Measurements from ENCODE around the gene PBXIP1. TPM values are rescaled to one million over a fixed set of nuclear protein-coding genes. Genes with fewer than 3 reads are reported as not detected.

Gene PBXIP1
- total and polyA plus RNA-seq, 2 of the 13 experiments (the other 11 are each of a cell fraction or from before 2014, with no cell fraction given): 16.3 to 31.9 TPM

DNA sequence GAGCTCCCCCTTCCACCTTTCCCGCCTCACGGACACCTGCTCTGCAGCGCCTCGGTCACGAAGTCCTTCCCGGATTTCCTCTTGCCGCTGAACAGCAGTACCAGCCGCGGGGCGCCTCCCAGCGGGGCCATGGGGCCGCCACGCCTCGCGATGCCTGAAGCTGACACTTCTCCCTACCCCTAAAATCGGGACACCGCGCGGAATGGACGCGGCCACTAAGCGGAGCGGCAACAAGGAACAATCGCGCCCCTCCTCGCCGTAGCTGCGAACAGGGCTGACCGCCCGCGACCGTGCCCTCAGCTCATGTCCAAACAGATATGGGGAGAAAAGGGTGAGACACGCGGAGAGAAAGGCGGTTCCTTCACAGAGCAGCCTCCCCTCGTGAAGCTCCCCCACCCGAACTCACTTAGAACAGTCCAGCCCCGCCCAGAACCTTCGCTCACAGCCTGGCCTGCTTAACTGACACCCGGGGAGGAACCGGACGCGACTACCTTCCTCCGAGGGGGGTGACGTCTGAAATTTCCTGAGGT, 19.3 kb downstream of the PBXIP1 start, which contains the start of gene PMVK (continued):
- TF ChIP-seq, protein P1, sequence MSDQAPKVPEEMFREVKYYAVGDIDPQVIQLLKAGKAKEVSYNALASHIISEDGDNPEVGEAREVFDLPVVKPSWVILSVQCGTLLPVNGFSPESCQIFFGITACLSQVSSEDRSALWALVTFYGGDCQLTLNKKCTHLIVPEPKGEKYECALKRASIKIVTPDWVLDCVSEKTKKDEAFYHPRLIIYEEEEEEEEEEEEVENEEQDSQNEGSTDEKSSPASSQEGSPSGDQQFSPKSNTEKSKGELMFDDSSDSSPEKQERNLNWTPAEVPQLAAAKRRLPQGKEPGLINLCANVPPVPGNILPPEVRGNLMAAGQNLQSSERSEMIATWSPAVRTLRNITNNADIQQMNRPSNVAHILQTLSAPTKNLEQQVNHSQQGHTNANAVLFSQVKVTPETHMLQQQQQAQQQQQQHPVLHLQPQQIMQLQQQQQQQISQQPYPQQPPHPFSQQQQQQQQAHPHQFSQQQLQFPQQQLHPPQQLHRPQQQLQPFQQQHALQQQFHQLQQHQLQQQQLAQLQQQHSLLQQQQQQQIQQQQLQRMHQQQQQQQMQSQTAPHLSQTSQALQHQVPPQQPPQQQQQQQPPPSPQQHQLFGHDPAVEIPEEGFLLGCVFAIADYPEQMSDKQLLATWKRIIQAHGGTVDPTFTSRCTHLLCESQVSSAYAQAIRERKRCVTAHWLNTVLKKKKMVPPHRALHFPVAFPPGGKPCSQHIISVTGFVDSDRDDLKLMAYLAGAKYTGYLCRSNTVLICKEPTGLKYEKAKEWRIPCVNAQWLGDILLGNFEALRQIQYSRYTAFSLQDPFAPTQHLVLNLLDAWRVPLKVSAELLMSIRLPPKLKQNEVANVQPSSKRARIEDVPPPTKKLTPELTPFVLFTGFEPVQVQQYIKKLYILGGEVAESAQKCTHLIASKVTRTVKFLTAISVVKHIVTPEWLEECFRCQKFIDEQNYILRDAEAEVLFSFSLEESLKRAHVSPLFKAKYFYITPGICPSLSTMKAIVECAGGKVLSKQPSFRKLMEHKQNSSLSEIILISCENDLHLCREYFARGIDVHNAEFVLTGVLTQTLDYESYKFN (CRISPR knock-in tag; conservative IDR thresholded peaks at IDR 0.05): peak; percentile 77
- TF ChIP-seq XRCC5 (optimal IDR thresholded peaks at IDR 0.05; ENCODE audit: low read length) (peak; percentile 21), ZNF850 (CRISPR knock-in tag; conservative IDR thresholded peaks at IDR 0.05) (no peak), SRSF4 (IDR thresholded peaks at IDR 0.05; ENCODE audit: low read depth, low read length, poor library complexity, severe bottlenecking) (no peak), ZNF761 (CRISPR knock-in tag; conservative IDR thresholded peaks at IDR 0.05) (peak; percentile 99), NR2F6 (IDR thresholded peaks at IDR 0.05) (0 out of 2 replicates have a peak, but pooled peaks have one; percentile 47), NR2F6 (CRISPR knock-in tag; IDR thresholded peaks at IDR 0.05) (peak; percentile 81), MATR3 (CRISPR knock-in tag; IDR thresholded peaks at IDR 0.05) (no peak), ZNF251 (CRISPR knock-in tag; IDR thresholded peaks at IDR 0.05) (peak; percentile 99), RBM39 (IDR thresholded peaks at IDR 0.05; ENCODE audit: low read depth, low read length, poor library complexity, severe bottlenecking) (no peak), TMF1 (CRISPR knock-in tag; IDR thresholded peaks at IDR 0.05; ENCODE audit: low read depth) (peak; percentile 99), GTF2F1 (IDR thresholded peaks at IDR 0.05; ENCODE audit: low read length) (peak; percentile 87; the same call in 1 of the 2 replicates), ISL2 (CRISPR knock-in tag; IDR thresholded peaks at IDR 0.05) (peak; percentile 60; the same call in 1 of the 2 replicates), KAT8 (CRISPR knock-in tag; IDR thresholded peaks at IDR 0.05) (peak; percentile 93), ZNF431 (CRISPR knock-in tag; IDR thresholded peaks at IDR 0.05; ENCODE audit: borderline replicate concordance, low read depth) (peak; percentile 96), ZNF747 (CRISPR knock-in tag; IDR thresholded peaks at IDR 0.05; ENCODE audit: borderline replicate concordance) (peak; percentile 99)
- TF ChIP-seq, protein P2, sequence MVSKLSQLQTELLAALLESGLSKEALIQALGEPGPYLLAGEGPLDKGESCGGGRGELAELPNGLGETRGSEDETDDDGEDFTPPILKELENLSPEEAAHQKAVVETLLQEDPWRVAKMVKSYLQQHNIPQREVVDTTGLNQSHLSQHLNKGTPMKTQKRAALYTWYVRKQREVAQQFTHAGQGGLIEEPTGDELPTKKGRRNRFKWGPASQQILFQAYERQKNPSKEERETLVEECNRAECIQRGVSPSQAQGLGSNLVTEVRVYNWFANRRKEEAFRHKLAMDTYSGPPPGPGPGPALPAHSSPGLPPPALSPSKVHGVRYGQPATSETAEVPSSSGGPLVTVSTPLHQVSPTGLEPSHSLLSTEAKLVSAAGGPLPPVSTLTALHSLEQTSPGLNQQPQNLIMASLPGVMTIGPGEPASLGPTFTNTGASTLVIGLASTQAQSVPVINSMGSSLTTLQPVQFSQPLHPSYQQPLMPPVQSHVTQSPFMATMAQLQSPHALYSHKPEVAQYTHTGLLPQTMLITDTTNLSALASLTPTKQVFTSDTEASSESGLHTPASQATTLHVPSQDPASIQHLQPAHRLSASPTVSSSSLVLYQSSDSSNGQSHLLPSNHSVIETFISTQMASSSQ (IDR thresholded peaks at IDR 0.05; ENCODE audit: low read depth): no peak; the same call in 1 of the 2 replicates
- TF ChIP-seq, protein P2 (CRISPR knock-in tag; IDR thresholded peaks at IDR 0.05; ENCODE audit: borderline replicate concordance): peak; percentile 90
- TF ChIP-seq, protein P3, sequence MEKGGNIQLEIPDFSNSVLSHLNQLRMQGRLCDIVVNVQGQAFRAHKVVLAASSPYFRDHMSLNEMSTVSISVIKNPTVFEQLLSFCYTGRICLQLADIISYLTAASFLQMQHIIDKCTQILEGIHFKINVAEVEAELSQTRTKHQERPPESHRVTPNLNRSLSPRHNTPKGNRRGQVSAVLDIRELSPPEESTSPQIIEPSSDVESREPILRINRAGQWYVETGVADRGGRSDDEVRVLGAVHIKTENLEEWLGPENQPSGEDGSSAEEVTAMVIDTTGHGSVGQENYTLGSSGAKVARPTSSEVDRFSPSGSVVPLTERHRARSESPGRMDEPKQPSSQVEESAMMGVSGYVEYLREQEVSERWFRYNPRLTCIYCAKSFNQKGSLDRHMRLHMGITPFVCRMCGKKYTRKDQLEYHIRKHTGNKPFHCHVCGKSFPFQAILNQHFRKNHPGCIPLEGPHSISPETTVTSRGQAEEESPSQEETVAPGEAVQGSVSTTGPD (CRISPR knock-in tag; IDR thresholded peaks at IDR 0.05): peak; percentile 78; the same call in 1 of the 2 replicates
- TF ChIP-seq, protein P4, sequence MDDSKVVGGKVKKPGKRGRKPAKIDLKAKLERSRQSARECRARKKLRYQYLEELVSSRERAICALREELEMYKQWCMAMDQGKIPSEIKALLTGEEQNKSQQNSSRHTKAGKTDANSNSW (CRISPR knock-in tag; IDR thresholded peaks at IDR 0.05; ENCODE audit: borderline replicate concordance): peak; percentile 92; the same call in 1 of the 2 replicates
- TF ChIP-seq, protein P5, sequence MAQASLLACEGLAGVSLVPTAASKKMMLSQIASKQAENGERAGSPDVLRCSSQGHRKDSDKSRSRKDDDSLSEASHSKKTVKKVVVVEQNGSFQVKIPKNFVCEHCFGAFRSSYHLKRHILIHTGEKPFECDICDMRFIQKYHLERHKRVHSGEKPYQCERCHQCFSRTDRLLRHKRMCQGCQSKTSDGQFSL (CRISPR knock-in tag; IDR thresholded peaks at IDR 0.05): peak; percentile 96
